Cardiac fibroblast (primary cell): ENCODE measurements around the gene UGT1A9.

ENCODE experiments used
- DNase-seq, 2 donors: peaks; one replicate each; pipeline versions ENCODE4 v3.0.0 to v3.0.0-alpha.2; 2010; ENCODE audit warnings: low read depth in 2 of 2
- H3K4me3 ChIP-seq, 2 donors: replicated peaks in 1 of 2; 1 replicate in 1 of 2; 2 replicates in 1 of 2; pipeline ENCODE4 v1.5.1; 2011; ENCODE audit warnings: low read depth in 2 of 2, low read length in 2 of 2, mild to moderate bottlenecking in 2 of 2, moderate library complexity in 1 of 2
- TF ChIP-seq, protein P1 (sequence below): IDR thresholded peaks from one replicate; pipeline ENCODE4 v1.5.1; 2011; ENCODE audit warnings: low read depth, mild to moderate bottlenecking, low read length, inconsistent platforms

UGT1A9 gene

DNA sequence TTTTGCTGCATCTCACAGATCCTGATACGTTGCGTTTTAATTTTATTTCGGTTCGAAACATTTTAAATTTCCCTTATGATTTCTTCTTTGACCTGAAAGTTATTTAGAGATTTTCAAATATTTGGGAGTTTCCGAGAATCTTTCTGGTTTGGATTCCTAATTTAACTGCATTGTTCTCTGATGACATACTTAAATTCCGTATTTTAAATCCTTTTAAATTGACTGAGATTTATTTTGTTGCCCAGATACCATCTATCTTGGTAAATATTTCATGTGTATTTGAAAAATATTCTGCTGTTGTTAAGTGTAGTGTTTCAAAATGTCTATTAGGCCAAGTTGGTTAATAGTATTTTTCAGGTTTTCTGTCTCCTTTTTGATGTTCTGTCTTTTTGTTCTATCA is 144.2 kb downstream of the UGT1A9 start:
- DNase-seq, result no peak
- TF ChIP-seq, protein P1, sequence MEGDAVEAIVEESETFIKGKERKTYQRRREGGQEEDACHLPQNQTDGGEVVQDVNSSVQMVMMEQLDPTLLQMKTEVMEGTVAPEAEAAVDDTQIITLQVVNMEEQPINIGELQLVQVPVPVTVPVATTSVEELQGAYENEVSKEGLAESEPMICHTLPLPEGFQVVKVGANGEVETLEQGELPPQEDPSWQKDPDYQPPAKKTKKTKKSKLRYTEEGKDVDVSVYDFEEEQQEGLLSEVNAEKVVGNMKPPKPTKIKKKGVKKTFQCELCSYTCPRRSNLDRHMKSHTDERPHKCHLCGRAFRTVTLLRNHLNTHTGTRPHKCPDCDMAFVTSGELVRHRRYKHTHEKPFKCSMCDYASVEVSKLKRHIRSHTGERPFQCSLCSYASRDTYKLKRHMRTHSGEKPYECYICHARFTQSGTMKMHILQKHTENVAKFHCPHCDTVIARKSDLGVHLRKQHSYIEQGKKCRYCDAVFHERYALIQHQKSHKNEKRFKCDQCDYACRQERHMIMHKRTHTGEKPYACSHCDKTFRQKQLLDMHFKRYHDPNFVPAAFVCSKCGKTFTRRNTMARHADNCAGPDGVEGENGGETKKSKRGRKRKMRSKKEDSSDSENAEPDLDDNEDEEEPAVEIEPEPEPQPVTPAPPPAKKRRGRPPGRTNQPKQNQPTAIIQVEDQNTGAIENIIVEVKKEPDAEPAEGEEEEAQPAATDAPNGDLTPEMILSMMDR, result no peak
- no peak overlapping the region for H3K4me3 ChIP-seq

DNA sequence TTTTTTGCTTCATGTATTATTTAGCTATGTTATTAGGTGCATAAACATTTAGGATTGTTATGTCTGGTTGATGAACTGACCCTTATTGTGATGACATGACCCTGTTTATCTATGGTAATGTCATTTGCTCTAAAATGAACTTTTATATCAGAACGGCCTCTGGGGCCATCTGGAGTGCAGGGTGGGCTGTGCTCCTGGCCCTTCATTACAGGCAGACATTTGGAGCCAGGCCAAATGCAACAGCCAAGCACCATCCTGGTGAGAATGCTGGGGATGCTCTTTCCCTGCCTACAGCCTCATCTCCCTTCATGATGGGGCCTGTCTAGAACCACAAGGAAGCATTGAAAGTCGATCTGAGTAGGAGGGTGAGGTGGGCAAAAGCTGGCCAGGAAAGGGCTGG is 144.6 kb downstream of the UGT1A9 start:
- H3K4me3 ChIP-seq, result no peak overlapping the region
- TF ChIP-seq, protein P1, result no peak
- no peak for DNase-seq

DNA sequence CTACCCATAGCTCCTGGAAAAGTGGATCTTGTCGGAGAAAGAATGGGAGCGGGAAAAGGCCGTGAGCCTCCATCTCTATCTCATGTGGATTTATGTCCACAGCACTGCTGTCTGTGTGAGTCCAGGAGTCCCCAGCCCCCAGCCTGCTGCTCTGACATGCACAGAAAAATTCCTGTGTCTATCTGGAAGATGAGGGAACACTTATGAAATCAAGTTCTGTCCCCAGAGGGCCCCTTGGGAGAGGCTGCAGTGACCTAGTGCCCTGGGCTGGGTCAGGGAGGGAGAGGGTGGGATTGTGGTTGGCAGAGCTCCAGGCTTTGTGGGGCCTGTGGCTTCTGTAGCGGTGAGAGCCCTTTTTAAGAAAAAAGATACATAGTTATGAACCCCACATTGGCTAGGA is 145.1 kb downstream of the UGT1A9 start:
- TF ChIP-seq, protein P1, result no peak
- no peak overlapping the region for H3K4me3 ChIP-seq
- DNase-seq, result no peak

DNA sequence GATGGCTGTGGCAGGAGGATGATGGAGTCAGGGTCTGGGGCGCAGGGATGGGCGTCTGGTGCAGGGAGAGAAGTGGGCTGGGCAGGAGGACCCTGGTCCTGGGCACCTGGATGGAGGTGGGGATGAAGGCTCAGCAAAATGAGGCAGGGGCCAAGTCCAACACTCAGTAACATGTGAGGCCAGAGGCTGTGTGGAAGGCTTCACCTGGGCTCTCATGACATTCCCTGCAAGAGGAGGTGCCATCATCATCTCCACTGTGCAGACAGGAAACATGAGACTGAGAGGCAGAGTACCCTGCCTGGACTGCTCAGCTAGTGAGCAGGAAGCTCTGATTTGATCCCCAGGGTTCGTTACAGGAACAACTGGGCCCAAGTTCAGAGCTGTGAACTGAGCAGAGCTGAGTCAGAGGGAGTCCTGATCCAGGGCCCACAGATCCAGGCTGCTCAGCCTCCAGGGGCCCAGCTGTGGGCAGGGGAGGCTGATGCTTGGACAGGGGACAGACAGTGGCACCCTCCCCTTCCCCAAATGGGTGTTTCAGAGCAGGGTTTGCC is 145.7 kb downstream of the UGT1A9 start:
- TF ChIP-seq, protein P1, result no peak
- peak; percentile 23 to 40 for DNase-seq

DNA sequence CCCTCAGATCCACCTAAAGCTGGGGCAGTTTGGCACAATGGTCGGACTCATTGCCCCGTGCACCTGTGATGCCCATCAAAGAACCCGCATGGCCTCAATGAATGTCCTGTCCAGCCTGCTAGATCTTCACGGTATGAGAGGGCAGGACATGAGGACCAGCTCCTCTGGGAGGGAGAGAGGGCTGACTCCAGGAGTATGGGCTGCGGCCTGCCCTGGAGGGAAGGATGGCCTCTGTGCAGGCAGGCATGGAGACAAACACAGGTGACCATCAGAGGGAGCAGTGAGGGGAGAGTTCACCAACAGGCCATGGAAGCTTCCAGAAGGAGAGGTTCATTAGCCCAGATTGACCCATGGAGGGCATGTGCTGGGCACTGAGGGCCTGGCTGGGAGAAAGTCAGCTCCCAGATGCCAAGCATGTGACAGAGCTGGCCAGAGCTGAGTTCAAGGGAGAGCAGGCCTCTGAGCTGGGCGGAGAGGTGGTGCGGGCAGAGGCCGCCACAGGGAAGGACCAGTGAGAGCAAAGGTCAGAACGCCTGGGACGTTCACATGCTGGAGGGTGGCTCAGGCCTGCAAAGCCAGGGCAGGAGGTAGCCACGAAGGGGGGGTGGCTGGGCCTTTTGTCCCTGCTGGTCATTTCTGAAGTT is 146.4 kb downstream of the UGT1A9 start:
- DNase-seq, result no peak
- H3K4me3 ChIP-seq, result no peak overlapping the region

More for the DNA sequence above, 145.7 kb downstream of the UGT1A9 start:
- H3K4me3 ChIP-seq, result no peak overlapping the region

DNA sequence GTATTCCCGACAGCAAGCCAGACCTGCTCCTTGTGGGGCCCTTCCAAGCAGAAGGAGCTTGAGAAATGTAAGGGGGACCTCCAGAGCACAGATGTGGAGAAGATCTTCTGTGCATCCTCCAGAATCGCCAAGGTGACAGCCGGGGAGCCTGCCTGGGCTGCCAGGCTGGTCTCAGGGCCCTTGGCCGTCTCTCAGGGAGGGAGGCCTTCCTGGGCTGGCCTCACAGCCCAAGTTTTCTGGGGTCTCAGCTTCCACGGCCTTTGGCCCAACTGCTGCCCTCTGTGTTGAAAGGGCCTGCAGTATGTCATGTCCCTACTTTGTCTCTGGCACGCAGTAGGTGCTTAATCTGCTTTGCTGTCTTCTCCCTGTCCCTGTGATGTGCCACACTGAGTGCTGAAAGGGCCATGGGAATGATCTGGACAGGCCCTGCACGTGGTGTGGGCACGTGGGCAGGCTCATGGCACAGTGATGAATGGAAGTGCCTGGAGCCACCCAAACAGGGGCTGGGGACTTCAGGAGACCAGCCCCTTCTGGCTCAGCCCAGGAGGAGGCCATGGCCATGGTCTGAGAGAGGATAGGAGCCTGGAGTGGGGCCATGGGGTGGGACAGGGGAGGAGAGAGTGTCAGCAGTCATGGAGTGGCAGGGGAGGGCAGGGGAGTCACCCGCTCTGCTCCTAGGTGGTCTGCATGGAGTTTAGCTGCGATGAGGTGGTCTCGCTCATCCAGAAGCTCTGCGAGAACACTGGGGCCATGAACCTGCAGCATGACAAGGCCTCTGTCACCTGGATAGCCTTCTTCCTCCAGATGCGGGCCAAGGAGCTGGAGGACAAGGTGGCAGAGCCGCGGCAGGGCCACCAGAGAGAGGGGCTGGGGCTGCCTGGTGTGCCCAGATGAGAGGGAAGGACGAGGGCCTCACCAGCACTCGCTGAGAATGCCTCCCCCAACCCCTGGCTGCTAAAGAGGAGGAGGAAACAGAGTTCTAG is 147.2 kb downstream of the UGT1A9 start:
- TF ChIP-seq, protein P1, result no peak
- no peak overlapping the region for H3K4me3 ChIP-seq
- DNase-seq, result no peak

More for the DNA sequence above, 146.4 kb downstream of the UGT1A9 start:
- TF ChIP-seq, protein P1, result no peak
